ENCODE measurements around the gene POM121.

GRCh38 chr7:72924386-72924732 lies 536 bp upstream of the POM121 start:
- TF ChIP-seq CTCF (conservative IDR thresholded peaks at IDR 0.05; ENCODE audit: low read length) (no peak), EZH2phosphoT487 (IDR thresholded peaks at IDR 0.05; ENCODE audit: borderline replicate concordance) (no peak)
